Measurements from ENCODE around the gene UGT1A9.
"Not testable (repeated sequence)": the region's sequence is repeated elsewhere in the genome, so short reads cannot be mapped to it uniquely, and the experiment has no call there.

The UGT1A9 gene

GRCh38 chr2:233699424-233700027 lies 27.8 kb downstream of the UGT1A9 start:
- TF ChIP-seq, protein P1, sequence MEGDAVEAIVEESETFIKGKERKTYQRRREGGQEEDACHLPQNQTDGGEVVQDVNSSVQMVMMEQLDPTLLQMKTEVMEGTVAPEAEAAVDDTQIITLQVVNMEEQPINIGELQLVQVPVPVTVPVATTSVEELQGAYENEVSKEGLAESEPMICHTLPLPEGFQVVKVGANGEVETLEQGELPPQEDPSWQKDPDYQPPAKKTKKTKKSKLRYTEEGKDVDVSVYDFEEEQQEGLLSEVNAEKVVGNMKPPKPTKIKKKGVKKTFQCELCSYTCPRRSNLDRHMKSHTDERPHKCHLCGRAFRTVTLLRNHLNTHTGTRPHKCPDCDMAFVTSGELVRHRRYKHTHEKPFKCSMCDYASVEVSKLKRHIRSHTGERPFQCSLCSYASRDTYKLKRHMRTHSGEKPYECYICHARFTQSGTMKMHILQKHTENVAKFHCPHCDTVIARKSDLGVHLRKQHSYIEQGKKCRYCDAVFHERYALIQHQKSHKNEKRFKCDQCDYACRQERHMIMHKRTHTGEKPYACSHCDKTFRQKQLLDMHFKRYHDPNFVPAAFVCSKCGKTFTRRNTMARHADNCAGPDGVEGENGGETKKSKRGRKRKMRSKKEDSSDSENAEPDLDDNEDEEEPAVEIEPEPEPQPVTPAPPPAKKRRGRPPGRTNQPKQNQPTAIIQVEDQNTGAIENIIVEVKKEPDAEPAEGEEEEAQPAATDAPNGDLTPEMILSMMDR (IDR thresholded peaks at IDR 0.05; ENCODE audit: insufficient read depth, low read depth, low read length, missing control alignments) = no peak

DNA sequence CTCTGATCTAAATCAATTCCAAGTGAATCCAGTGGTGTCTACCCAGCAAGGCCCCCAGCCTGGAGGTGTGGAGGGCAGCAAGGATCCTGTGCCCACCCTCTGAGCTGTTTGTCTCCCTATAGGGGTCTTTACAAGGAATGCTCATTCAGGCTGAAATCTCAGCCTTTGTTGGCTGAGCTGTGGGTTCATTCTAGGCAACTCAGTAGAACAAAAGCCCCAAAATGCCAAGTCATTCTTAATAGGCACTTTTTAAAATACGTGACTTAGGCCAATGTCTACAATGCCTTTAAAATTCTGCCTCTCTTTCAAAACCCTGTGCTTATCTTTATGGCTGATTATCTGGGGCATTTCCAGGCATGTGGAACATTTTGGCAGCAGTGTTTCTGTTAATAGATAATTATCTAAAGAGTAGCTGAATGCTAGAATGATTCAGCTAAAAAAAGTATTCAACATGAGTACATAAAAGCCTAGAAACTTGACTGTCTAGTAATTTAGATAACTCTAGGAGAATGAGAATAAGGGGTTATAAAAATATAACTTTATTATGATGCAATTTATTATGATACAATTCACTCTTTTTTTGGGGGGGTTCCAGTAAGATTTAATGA lies 28.4 kb downstream of the UGT1A9 start:
- no peak for DNase-seq (ENCODE audit: low read depth)
- no peak overlapping the region for H3K4me3 ChIP-seq (ENCODE audit: low read length)
- TF ChIP-seq, protein P1 (IDR thresholded peaks at IDR 0.05; ENCODE audit: insufficient read depth, low read depth, low read length, missing control alignments) = no peak

More at GRCh38 chr2:233699424-233700027, 27.8 kb downstream of the UGT1A9 start:
- no peak overlapping the region for H3K4me3 ChIP-seq (ENCODE audit: low read length)
- DNase-seq (ENCODE audit: low read depth) = no peak

DNA sequence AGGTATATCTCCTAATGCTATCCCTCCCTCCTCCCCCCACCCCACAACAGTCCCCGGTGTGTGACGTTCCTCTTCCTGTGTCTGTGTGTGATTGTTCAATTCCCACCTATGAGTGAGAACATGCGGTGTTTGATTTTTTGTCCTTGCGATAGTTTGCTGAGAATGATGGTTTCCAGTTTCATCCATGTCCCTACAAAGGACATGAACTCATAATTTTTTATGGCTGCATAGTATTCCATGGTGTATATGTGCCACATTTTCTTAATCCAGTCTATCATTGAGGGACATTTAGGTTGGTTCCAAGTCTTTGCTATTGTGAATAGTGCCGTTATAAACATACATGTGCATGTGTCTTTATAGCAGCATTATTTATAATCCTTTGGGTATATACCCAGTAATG lies 29.1 kb downstream of the UGT1A9 start:
- DNase-seq (ENCODE audit: low read depth); H3K4me3 ChIP-seq (ENCODE audit: low read length): not testable (repeated sequence)

- no peak for DNase-seq (ENCODE audit: low read depth)
- no peak overlapping the region for H3K4me3 ChIP-seq (ENCODE audit: low read length)
- TF ChIP-seq, protein P1 (IDR thresholded peaks at IDR 0.05; ENCODE audit: insufficient read depth, low read depth, low read length, missing control alignments) = no peak
Measured at GRCh38 chr2:233702238-233702637, 30.5 kb downstream of the UGT1A9 start.

GRCh38 chr2:233705911-233706506 lies 34.3 kb downstream of the UGT1A9 start:
- DNase-seq (ENCODE audit: low read depth) = peak; percentile 73
- TF ChIP-seq, protein P1 (IDR thresholded peaks at IDR 0.05; ENCODE audit: insufficient read depth, low read depth, low read length, missing control alignments) = no peak
- no peak overlapping the region for H3K4me3 ChIP-seq (ENCODE audit: low read length)

DNA sequence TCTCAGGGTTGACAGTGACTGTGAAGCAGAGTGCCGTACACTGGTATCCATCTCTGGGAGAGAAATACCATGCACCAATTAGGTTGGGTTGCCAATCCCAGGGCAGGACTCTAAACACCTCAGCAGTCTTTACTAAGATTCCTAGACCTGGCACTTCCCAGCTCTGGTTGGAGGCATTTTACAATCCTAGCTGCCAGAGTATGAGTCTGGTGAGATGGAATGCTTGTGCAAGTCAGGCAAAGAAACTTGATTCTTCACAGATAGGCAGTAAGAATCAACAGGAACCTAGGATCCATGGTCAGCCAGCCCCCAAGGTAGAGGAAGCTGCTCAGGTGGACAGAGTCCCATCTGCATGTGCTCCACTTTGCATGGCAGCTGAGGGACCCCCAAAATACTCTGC lies 35.0 kb downstream of the UGT1A9 start:
- TF ChIP-seq, protein P1 (IDR thresholded peaks at IDR 0.05; ENCODE audit: insufficient read depth, low read depth, low read length, missing control alignments) = no peak
- H3K4me3 ChIP-seq (ENCODE audit: low read length) = no peak overlapping the region
- DNase-seq (ENCODE audit: low read depth) = peak; percentile 70

DNA sequence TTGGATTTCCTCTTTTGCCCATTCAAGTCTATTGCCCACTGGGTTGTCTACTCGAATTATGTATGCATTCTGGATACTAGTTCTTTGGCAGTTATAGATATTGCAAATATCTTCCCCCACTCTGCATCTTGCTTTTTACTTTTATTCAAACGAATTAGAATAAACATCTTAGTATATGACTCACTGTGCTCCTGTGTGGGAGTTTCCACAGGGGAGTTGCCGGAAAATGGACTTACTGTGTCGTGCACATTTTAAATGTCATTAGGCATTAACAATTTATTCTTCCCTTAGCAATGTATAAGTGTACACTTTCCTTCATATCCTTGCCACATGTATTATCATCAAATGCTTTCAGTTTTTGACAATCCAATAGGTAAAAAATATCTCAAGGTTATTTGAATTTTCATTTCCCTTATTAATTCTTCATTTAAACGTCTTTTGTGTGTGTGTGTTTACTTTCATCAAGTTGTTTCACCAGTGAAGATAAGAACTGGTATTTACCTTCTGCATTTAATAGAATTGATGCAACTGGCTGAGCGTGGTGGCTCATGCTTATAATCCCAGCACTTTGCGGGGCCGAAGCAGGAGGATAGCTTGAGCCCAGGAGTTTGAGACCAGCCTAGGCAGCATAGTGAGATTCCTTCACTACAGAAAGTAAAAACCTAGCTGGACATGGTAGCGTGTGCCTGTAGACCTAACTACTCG lies 36.4 kb downstream of the UGT1A9 start:
- DNase-seq (ENCODE audit: low read depth) = peak; percentile 54
- TF ChIP-seq, protein P1 (IDR thresholded peaks at IDR 0.05; ENCODE audit: insufficient read depth, low read depth, low read length, missing control alignments) = no peak
- H3K4me3 ChIP-seq (ENCODE audit: low read length) = no peak overlapping the region
